ENCODE results near the gene NPY.

- TF ChIP-seq, protein P1, sequence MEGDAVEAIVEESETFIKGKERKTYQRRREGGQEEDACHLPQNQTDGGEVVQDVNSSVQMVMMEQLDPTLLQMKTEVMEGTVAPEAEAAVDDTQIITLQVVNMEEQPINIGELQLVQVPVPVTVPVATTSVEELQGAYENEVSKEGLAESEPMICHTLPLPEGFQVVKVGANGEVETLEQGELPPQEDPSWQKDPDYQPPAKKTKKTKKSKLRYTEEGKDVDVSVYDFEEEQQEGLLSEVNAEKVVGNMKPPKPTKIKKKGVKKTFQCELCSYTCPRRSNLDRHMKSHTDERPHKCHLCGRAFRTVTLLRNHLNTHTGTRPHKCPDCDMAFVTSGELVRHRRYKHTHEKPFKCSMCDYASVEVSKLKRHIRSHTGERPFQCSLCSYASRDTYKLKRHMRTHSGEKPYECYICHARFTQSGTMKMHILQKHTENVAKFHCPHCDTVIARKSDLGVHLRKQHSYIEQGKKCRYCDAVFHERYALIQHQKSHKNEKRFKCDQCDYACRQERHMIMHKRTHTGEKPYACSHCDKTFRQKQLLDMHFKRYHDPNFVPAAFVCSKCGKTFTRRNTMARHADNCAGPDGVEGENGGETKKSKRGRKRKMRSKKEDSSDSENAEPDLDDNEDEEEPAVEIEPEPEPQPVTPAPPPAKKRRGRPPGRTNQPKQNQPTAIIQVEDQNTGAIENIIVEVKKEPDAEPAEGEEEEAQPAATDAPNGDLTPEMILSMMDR (IDR thresholded peaks at IDR 0.05 in 2 of 3, conservative IDR thresholded peaks at IDR 0.05 in 1 of 3; ENCODE audit: borderline replicate concordance in 1 of 3, insufficient read depth in 1 of 3, low read depth in 2 of 3, low read length in 2 of 3) = no peak
- TF ChIP-seq POLR2A (IDR thresholded peaks at IDR 0.05; ENCODE audit: borderline replicate concordance, extremely low read depth, insufficient read depth, insufficient read length) (no peak), POLR2AphosphoS5 (IDR thresholded peaks at IDR 0.05; ENCODE audit: low read depth, low read length) (no peak), SRF (IDR thresholded peaks at IDR 0.05; ENCODE audit: low read depth) (no peak), CEBPB (IDR thresholded peaks at IDR 0.05; ENCODE audit: low read depth) (no peak), TCF7L2 (IDR thresholded peaks at IDR 0.05; ENCODE audit: borderline replicate concordance, extremely low read depth, insufficient read depth, insufficient read length) (no peak), RAD21 (IDR thresholded peaks at IDR 0.05; ENCODE audit: low read depth) (no peak), EZH2phosphoT487 (IDR thresholded peaks at IDR 0.05; ENCODE audit: borderline replicate concordance) (no peak), JUND (IDR thresholded peaks at IDR 0.05) (no peak), YY1 (IDR thresholded peaks at IDR 0.05; ENCODE audit: extremely low read depth, insufficient replicate concordance, low read depth, low read length) (no peak), FOSL1 (IDR thresholded peaks at IDR 0.05; ENCODE audit: low read depth) (no peak), SP1 (IDR thresholded peaks at IDR 0.05; ENCODE audit: low read depth) (no peak)
- TF ChIP-seq, protein P2, sequence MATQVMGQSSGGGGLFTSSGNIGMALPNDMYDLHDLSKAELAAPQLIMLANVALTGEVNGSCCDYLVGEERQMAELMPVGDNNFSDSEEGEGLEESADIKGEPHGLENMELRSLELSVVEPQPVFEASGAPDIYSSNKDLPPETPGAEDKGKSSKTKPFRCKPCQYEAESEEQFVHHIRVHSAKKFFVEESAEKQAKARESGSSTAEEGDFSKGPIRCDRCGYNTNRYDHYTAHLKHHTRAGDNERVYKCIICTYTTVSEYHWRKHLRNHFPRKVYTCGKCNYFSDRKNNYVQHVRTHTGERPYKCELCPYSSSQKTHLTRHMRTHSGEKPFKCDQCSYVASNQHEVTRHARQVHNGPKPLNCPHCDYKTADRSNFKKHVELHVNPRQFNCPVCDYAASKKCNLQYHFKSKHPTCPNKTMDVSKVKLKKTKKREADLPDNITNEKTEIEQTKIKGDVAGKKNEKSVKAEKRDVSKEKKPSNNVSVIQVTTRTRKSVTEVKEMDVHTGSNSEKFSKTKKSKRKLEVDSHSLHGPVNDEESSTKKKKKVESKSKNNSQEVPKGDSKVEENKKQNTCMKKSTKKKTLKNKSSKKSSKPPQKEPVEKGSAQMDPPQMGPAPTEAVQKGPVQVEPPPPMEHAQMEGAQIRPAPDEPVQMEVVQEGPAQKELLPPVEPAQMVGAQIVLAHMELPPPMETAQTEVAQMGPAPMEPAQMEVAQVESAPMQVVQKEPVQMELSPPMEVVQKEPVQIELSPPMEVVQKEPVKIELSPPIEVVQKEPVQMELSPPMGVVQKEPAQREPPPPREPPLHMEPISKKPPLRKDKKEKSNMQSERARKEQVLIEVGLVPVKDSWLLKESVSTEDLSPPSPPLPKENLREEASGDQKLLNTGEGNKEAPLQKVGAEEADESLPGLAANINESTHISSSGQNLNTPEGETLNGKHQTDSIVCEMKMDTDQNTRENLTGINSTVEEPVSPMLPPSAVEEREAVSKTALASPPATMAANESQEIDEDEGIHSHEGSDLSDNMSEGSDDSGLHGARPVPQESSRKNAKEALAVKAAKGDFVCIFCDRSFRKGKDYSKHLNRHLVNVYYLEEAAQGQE (IDR thresholded peaks at IDR 0.05; ENCODE audit: low read depth) = no peak
Measured at GRCh38 chr7:24284699-24285506, 913 bp downstream of the NPY start.
